K562 (cell line): ENCODE results near the gene RAB5A. TPM values are rescaled to one million over a fixed set of nuclear protein-coding genes. Genes with fewer than 3 reads are reported as not detected.
A peak's percentile ranks its signal among the peaks of the same experiment; 100 is the strongest.

Experiments used
- ARHGAP35 ChIP-seq: fragments of 450-650 bp; IDR thresholded peaks from 2 replicates; pipeline ENCODE4 v1.6.1; 2018; ENCODE audit not compliant: partially characterized antibody
- CAMTA2 ChIP-seq: fragments of 250-450 bp; sonication (Bioruptor Pico); conservative IDR thresholded peaks from 2 replicates; pipeline ENCODE4 v1.5.1; 2022
- CCAR2 ChIP-seq: fragments of 200-400 bp; formaldehyde crosslinking; IDR thresholded peaks from 2 replicates; pipeline ENCODE4 v1.6.1; 2017; ENCODE audit warnings: mild to moderate bottlenecking, low read depth, low read length
- CTBP1 ChIP-seq: fragments of 450-650 bp; IDR thresholded peaks from 2 replicates; pipeline ENCODE4 v1.6.1; 2016; ENCODE audit warnings: borderline replicate concordance
- ELF2 ChIP-seq: fragments of 250-450 bp; sonication (Bioruptor Pico); IDR thresholded peaks from 2 replicates; pipeline ENCODE4 v1.5.0; 2021; ENCODE audit warnings: mild to moderate bottlenecking
- ESRRB ChIP-seq: fragments of 250-450 bp; sonication (Bioruptor Pico); IDR thresholded peaks from 2 replicates; pipeline ENCODE4 v1.5.0; 2020; ENCODE audit warnings: mild to moderate bottlenecking, moderate library complexity, borderline replicate concordance
- FOXA3 ChIP-seq, 2 experiments: fragments of 450-650 bp in 1 of 2; sonication (generic) in 1 of 2; formaldehyde crosslinking; IDR thresholded peaks in 1 of 2; conservative IDR thresholded peaks in 1 of 2; 2 replicates each; pipeline versions ENCODE4 v1.4.0 to v1.8.0; 2020 to 2022; ENCODE audit warnings: mild to moderate bottlenecking in 2 of 2, missing genetic modification reagents in 1 of 2
- FOXK1 ChIP-seq: sonication (generic); formaldehyde crosslinking; IDR thresholded peaks from 2 replicates; pipeline ENCODE4 v1.8.0; 2022; ENCODE audit warnings: missing genetic modification reagents, mild to moderate bottlenecking, borderline replicate concordance
- GATAD2A ChIP-seq: fragments of 450-650 bp; IDR thresholded peaks from 2 replicates; pipeline ENCODE4 v1.6.1; 2017
- HEY1 ChIP-seq: fragments of 250-450 bp; sonication (Bioruptor Pico); IDR thresholded peaks from 2 replicates; pipeline ENCODE4 v1.5.0; 2020; ENCODE audit warnings: mild to moderate bottlenecking, moderate library complexity, borderline replicate concordance
- HNRNPLL ChIP-seq: fragments of 200-400 bp; formaldehyde crosslinking; IDR thresholded peaks from 2 replicates; pipeline ENCODE4 v1.6.1; 2017; ENCODE audit warnings: low read length, low read depth, mild to moderate bottlenecking; ENCODE audit not compliant: poor library complexity, severe bottlenecking
- KDM4B ChIP-seq, 2 experiments: fragments of 450-650 bp in 1 of 2; sonication (generic) in 1 of 2; IDR thresholded peaks; 2 replicates each; pipeline ENCODE4 v1.6.1; 2016 to 2017; ENCODE audit warnings: borderline replicate concordance in 2 of 2, antibody characterized with exemption in 1 of 2, low read depth in 1 of 2, mild to moderate bottlenecking in 1 of 2
- MXI1 ChIP-seq: IDR thresholded peaks from 2 replicates; pipeline ENCODE4 v1.6.1; 2011; ENCODE audit warnings: low read depth, mild to moderate bottlenecking, improper control_type of control experiment, low read length
- NR2C2 ChIP-seq, 2 experiments: fragments of 200-800 bp in 1 of 2; sonication (Bioruptor generic) in 1 of 2; sonication (generic) in 1 of 2; formaldehyde crosslinking in 1 of 2; IDR thresholded peaks; 2 replicates each; pipeline versions ENCODE4 v1.6.1 to v1.8.0; 2016 to 2022; ENCODE audit warnings: mild to moderate bottlenecking in 1 of 2, missing compliant biosample characterization in 1 of 2, missing genetic modification characterization in 1 of 2, missing genetic modification reagents in 1 of 2
- OTX1 ChIP-seq: fragments of 450-650 bp; formaldehyde crosslinking; IDR thresholded peaks from 2 replicates; pipeline ENCODE4 v1.4.0; 2022; ENCODE audit warnings: mild to moderate bottlenecking
- PCBP1 ChIP-seq: fragments of 200-400 bp; formaldehyde crosslinking; IDR thresholded peaks from 2 replicates; pipeline ENCODE4 v1.6.1; 2018; ENCODE audit warnings: mild to moderate bottlenecking, low read depth, low read length; ENCODE audit not compliant: poor library complexity, severe bottlenecking
- SIRT6 ChIP-seq: IDR thresholded peaks from one replicate; pipeline ENCODE4 v1.6.1; 2012; ENCODE audit warnings: low read depth, mild to moderate bottlenecking, control low read depth, inconsistent platforms, low read length, moderate library complexity
- SNIP1 ChIP-seq: fragments of 450-650 bp; IDR thresholded peaks from 2 replicates; pipeline ENCODE4 v1.7.1; 2017; ENCODE audit warnings: low read depth, mild to moderate bottlenecking
- TCF7 ChIP-seq: sonication (generic); IDR thresholded peaks from 2 replicates; pipeline ENCODE4 v1.6.1; 2016; ENCODE audit warnings: antibody characterized with exemption, borderline replicate concordance
- YBX1 ChIP-seq: fragments of 450-650 bp; IDR thresholded peaks from 2 replicates; pipeline ENCODE4 v1.7.1; 2016; ENCODE audit warnings: mild to moderate bottlenecking
- ZBED1 ChIP-seq: IDR thresholded peaks from 2 replicates; pipeline ENCODE4 v1.6.1; 2014
- ZFP1 ChIP-seq: fragments of 450-650 bp; formaldehyde crosslinking; IDR thresholded peaks from 2 replicates; pipeline ENCODE4 v1.4.0; 2020; ENCODE audit warnings: mild to moderate bottlenecking, mixed read lengths
- ZKSCAN1 ChIP-seq: fragments of 150-350 bp; IDR thresholded peaks from 2 replicates; pipeline ENCODE4 v1.6.1; 2016; ENCODE audit warnings: low read depth, low read length
- polyA plus RNA-seq, 8 experiments: library from polyadenylated mRNA; depleted of rRNA in 4 of 8; stranded (reverse) in 5 of 8; unstranded in 3 of 8; fragments of >200 nt; fragmentation: Nextera tagmentation in 2 of 8; fragmentation: Illumina TruSeq in 1 of 8; extraction: Ambion mirVana in 2 of 8; extraction: Trizol in 1 of 8; gene quantifications; 2 replicates each; pipeline versions ENCODE4 v1.2.1 to v1.2.3, GENCODE V29; 2011 to 2014; ENCODE audit warnings: inconsistent platforms in 1 of 8, missing spikeins in 1 of 8
- total RNA-seq, 7 experiments: library from RNA; depleted of rRNA in 6 of 7; stranded (reverse); fragments of >200 nt in 6 of 7; fragmentation: Illumina TruSeq in 2 of 7; extraction: Trizol in 2 of 7; gene quantifications; 2 replicates each; pipeline versions ENCODE4 v1.2.1 to v1.2.3, GENCODE V29; 2011 to 2021; ENCODE audit warnings: low replicate concordance in 1 of 7
- TF ChIP-seq, protein P1 (sequence below): IDR thresholded peaks from 2 replicates; pipeline ENCODE4 v1.6.1; 2011; ENCODE audit warnings: borderline replicate concordance, low read depth, mild to moderate bottlenecking, moderate library complexity, low read length; ENCODE audit not compliant: insufficient read depth, poor library complexity, severe bottlenecking
- TF ChIP-seq, protein P2 (sequence below): fragments of 250-450 bp; sonication (Bioruptor Pico); IDR thresholded peaks from 2 replicates; pipeline ENCODE4 v1.9.0; 2021; ENCODE audit warnings: mild to moderate bottlenecking
- TF ChIP-seq, protein P3 (sequence below): fragments of 250-450 bp; sonication (Bioruptor Pico); IDR thresholded peaks from 2 replicates; pipeline ENCODE4 v1.5.0; 2022; ENCODE audit warnings: mild to moderate bottlenecking

Gene RAB5A
- total and polyA plus RNA-seq, 9 of the 15 experiments (the other 6 are each of a cell fraction or from before 2014, with no cell fraction given), result 28.3 to 64.2 (median 49.0) TPM

DNA sequence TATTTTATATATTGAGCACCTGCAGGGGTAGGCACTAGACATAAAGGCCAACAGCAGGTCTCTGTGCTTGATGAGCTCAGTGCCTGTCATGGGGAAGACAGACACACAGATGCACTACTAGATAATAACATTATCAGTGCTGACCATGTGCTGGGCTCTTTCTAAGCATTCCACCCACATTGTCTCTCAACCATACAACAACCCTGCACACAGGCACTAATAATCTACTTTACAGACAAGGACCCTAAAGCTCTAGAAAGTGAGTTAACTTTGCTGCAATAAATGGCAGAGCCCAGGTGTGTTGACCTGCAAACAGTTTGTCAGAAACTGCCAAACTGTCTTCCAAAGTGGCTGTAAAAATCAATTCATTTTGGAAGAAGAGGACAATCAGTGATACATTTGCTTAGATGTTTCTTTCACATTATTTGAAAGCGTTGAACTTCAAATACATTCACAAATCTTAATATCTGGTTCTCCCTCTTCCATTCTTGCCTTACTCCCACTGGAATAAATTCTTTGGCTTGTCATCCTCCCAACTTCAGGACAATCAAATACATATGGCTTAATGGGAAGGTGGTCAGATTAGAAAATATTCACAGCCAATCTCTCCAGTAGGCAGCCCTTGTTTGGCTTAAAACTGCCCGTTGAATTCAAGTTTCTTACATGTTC is 76.2 kb downstream of the RAB5A start (continued):
- TF ChIP-seq FOXK1 (CRISPR knock-in tag), result no peak
- peak; percentile 84 for TF ChIP-seq CTBP1
- TF ChIP-seq CCAR2, result no peak
- peak; percentile 74; the same call in 1 of the 2 replicates for TF ChIP-seq ZBED1
- no peak for TF ChIP-seq HNRNPLL
- TF ChIP-seq, protein P1, sequence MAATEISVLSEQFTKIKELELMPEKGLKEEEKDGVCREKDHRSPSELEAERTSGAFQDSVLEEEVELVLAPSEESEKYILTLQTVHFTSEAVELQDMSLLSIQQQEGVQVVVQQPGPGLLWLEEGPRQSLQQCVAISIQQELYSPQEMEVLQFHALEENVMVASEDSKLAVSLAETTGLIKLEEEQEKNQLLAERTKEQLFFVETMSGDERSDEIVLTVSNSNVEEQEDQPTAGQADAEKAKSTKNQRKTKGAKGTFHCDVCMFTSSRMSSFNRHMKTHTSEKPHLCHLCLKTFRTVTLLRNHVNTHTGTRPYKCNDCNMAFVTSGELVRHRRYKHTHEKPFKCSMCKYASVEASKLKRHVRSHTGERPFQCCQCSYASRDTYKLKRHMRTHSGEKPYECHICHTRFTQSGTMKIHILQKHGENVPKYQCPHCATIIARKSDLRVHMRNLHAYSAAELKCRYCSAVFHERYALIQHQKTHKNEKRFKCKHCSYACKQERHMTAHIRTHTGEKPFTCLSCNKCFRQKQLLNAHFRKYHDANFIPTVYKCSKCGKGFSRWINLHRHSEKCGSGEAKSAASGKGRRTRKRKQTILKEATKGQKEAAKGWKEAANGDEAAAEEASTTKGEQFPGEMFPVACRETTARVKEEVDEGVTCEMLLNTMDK, result no peak
- no peak for TF ChIP-seq ESRRB (CRISPR knock-in tag)
- TF ChIP-seq ZKSCAN1, result peak; percentile 38; the same call in 1 of the 2 replicates
- TF ChIP-seq CAMTA2 (CRISPR knock-in tag), result no peak
- no peak for TF ChIP-seq ZFP1 (CRISPR knock-in tag)
- TF ChIP-seq KDM4B (IDR thresholded peaks at IDR 0.05; ENCODE audit: borderline replicate concordance in 2 of 2, low read depth in 1 of 2), result no peak
- no peak for TF ChIP-seq GATAD2A
- TF ChIP-seq OTX1 (CRISPR knock-in tag), result no peak
- TF ChIP-seq, protein P2, sequence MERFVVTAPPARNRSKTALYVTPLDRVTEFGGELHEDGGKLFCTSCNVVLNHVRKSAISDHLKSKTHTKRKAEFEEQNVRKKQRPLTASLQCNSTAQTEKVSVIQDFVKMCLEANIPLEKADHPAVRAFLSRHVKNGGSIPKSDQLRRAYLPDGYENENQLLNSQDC (CRISPR knock-in tag), result no peak
- TF ChIP-seq NR2C2 (CRISPR knock-in tag; IDR thresholded peaks at IDR 0.05), result no peak
- TF ChIP-seq NR2C2 (tag; IDR thresholded peaks at IDR 0.05), result 0 out of 2 replicates have a peak, but pooled peaks have one; percentile 7
- TF ChIP-seq SIRT6, result no peak
- no peak for TF ChIP-seq YBX1
- no peak for TF ChIP-seq ELF2 (CRISPR knock-in tag)
- no peak for TF ChIP-seq PCBP1
- peak; percentile 85; the same call in 1 of the 2 replicates for TF ChIP-seq HEY1 (CRISPR knock-in tag)
- TF ChIP-seq TCF7, result peak; percentile 65; the same call in 1 of the 2 replicates
- no peak for TF ChIP-seq ARHGAP35
- TF ChIP-seq SNIP1, result no peak
- TF ChIP-seq MXI1, result peak; percentile 76; the same call in 1 of the 2 replicates
- no peak for TF ChIP-seq FOXA3 (CRISPR knock-in tag; conservative IDR thresholded peaks at IDR 0.05 in 1 of 2, IDR thresholded peaks at IDR 0.05 in 1 of 2)
- TF ChIP-seq, protein P3, sequence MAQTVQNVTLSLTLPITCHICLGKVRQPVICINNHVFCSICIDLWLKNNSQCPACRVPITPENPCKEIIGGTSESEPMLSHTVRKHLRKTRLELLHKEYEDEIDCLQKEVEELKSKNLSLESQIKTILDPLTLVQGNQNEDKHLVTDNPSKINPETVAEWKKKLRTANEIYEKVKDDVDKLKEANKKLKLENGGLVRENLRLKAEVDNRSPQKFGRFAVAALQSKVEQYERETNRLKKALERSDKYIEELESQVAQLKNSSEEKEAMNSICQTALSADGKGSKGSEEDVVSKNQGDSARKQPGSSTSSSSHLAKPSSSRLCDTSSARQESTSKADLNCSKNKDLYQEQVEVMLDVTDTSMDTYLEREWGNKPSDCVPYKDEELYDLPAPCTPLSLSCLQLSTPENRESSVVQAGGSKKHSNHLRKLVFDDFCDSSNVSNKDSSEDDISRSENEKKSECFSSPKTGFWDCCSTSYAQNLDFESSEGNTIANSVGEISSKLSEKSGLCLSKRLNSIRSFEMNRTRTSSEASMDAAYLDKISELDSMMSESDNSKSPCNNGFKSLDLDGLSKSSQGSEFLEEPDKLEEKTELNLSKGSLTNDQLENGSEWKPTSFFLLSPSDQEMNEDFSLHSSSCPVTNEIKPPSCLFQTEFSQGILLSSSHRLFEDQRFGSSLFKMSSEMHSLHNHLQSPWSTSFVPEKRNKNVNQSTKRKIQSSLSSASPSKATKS, result no peak
